Kidney tubule cell (primary cell): Measurements from ENCODE around the gene NPW.

Experiments
- DNase-seq: peaks from one replicate; pipeline ENCODE4 v3.0.0-alpha.2; 2018; ENCODE audit warnings: low spot score

The NPW gene

DNA sequence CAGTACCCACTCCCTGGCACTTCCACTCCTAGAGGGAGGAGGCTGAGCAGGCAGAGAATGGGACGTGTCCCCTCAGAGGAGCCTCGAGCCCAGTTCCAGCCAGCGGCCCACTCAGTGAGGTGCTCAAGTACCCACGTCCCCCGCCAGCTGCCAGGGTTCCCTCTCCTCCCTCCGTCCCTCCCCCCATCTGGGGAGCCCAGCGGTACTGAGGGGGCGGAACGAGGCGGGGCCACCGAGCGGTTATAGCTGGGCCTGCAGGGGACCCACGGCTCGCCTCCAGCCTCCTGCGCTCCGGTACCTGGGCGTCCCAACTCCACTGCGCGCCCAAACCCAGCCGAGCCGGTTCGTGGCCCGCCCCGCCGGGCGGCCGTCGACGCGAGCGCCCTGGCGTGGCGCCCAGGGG lies at the start of gene NPW:
Gene NPW, plus strand, starts transcription at position 268 of the 403 bp plus-strand sequence.
- DNase-seq = no peak

DNA sequence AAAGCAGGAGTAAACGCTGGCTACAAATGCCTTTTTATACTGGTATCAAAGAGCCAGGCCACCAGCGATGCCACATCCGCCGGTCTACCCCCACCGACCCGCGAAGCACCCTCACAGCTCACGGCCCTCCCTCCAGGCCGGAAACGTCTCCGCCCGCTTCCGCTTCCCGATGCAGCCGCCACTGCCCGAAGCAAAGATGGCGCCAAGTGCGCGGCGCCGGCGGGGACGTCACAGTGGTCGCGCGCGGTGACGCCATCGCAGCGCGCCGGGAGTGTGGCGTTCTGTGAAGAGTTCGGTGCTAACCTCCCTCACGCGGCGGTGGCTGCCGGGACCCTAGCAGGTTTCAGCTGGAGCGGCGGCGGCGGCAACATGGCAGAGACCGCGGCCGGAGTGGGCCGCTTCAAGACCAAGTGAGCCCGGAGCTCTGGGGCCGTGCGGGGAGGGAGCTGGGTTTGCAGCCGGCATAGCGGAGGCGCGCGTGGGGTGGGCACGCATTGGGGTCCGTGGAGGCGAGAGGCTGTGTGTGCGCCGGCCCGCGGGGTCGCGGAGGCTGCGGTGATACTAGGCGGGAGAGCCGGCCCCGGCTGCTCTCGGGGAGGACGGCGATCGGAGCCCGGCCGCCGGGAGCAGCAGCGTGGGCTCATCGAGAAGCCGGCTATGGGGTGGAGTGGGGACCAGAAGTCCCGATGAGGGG lies 47.6 kb upstream of the NPW start, which contains the start of gene TBL3:
Gene TBL3, plus strand, starts transcription at position 258 of the 694 bp plus-strand sequence. Its CDS starts 112 bp downstream, at position 370.
- peak; percentile 96 for DNase-seq

DNA sequence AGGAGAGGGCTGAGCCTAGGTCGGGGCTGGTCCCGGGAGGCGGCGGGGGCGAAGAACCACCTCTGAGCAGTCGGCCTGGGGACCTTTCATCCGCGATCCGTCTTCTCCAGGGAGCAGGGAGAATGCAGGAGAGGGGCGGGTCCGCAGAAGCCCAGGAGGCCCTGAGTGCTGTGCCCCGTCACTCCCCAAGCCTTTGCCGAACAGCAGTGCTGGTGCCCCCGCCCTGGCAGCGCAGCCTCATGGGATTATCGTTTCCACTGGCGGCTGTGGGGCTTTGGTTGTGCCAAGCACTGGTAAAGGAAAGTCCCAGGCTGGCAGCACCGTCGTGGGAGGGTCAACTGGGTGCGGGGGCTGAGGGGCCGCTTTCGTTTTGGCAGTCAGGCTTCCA lies 47.1 kb upstream of the NPW start:
- peak; percentile 39 for DNase-seq

DNA sequence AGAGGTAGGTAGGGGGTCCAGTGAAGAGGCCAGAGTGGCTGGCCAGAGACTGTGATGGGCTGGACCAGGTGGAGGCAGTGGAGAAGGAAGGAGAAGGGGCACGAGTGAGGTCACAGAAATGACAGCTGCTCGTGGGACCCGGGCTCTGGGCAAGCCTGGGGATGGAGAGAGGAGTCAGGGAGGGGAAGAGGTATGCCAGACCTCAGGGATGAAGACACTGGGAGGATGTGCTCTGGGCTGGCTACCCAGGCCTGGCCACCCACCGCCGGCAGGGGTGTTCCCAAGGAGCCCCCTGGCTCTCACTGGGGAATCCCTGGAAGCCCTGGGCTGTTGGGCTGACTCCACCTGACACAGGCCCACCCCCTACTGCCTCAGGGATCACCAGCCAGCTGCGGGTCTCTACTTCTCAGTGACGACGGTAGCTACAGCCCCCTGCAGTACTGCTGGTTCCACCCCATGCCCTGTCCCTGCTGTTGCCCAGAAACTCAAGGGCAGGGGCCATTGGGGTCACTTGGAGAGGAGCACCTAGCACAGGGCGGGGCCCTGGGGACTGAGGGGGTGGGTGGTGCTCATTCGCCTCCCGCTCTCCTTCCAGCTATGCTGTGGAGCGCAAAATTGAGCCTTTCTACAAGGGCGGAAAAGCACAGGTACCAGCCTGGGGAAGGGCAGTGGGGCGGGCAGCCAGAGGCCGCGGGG lies 46.0 kb upstream of the NPW start:
- DNase-seq = no peak

DNA sequence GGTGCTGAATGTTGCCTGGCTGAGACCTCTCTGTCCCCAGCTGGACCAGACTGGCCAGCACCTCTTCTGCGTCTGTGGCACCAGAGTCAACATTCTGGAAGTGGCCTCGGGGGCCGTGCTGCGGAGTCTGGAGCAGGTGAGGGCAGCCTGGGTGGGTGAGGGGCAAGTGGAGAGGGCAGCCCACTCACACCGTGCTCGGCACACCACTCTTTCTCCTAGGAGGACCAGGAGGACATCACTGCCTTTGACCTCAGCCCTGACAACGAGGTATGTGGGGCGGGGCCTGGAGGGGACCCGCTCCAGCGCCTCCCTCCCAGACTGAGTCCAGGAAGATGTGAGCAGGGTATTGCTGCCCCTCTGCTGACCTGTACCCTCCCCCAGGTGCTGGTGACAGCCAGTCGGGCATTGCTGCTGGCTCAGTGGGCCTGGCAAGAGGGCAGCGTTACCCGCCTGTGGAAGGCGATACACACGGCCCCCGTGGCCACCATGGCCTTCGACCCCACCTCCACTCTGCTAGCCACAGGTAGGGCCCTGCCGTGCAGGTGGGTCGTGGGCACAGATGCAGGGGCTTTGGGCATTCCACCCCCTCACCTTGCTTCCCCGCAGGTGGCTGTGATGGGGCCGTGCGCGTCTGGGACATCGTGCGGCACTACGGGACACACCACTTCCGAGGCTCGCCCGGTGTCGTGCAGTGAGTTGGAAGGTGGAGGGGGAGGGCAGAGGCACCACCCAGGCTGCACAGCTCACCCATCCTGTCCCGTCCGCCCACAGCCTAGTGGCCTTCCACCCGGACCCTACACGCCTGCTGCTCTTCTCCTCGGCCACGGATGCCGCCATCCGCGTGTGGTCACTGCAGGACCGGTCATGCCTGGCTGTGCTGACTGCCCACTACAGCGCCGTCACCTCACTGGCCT lies 45.2 kb upstream of the NPW start:
- DNase-seq = no peak

DNA sequence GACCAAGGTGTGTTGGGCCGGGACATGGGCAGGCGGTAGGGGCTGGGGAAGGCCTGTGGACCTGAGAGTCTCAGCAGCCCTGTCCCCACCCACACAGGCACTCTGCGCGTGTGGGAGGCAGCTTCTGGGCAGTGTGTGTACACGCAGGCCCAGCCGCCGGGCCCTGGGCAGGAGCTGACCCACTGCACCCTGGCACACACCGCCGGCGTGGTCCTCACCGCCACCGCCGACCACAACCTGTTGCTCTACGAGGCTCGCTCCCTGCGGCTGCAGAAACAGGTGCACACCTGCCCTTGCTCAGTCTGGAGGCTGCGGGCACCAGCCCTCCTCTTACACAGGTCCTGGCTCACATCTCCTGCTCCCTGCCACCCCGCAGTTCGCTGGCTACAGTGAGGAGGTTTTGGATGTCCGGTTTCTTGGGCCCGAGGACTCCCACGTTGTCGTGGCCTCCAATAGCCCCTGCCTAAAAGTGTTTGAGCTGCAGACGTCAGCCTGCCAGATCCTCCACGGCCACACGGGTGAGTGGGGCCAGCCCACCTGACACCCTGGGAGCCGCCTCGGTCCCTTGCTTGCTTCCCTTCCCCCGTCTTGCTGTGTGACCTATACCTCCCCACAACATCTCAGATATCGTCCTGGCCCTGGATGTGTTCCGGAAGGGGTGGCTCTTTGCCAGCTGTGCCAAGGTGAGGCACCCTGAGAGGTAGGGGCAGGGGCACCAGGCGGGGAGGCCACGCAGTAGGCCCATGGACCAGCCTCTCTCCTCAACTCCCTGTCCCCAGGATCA lies 44.0 kb upstream of the NPW start:
- DNase-seq = no peak

DNA sequence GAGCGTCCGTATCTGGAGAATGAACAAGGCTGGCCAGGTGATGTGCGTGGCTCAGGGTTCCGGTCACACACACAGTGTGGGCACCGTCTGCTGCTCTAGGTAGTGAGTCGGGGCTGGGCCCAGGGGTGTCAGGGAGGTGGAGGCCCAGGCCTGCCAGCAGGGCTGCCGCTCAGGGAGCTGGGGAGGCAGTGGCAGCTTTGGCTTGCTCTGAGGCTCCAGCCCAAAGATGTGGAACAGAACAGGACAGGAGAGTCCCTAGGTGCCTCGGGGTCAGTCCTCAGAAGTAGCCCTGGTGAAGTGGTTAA lies 43.4 kb upstream of the NPW start:
- DNase-seq = no peak

DNA sequence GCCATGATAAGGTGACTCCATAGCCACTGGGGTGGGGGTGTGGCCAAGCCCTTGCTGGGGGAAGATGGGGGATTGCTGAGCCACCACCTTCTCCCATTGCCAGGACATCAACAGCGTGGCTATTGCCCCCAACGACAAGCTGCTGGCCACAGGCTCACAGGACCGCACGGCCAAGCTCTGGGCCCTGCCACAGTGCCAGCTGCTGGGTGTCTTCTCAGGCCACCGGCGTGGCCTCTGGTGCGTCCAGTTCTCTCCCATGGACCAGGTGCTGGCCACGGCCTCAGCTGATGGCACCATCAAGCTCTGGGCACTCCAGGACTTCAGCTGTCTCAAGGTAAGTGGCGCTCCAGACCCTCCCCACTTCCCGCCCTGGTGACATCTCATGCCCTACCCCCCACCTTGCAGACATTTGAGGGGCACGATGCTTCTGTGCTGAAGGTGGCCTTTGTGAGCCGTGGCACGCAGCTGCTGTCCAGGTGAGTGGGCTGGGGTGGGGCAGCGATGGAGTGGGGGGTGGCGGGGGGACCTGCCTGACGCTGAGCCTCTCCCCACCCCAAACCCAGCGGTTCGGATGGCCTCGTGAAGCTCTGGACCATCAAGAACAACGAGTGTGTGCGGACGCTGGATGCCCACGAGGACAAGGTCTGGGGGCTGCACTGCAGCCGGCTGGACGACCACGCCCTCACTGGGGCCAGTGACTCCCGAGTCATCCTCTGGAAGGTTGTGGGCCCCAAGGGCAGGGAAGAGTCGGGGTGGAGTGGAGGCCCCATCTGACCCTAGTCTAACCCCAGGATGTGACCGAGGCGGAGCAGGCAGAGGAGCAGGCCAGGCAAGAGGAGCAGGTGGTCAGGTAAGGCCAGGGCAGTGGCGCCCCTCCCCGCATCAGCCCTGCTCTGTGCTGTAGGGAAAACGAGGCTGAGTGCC lies 42.4 kb upstream of the NPW start:
- no peak for DNase-seq

DNA sequence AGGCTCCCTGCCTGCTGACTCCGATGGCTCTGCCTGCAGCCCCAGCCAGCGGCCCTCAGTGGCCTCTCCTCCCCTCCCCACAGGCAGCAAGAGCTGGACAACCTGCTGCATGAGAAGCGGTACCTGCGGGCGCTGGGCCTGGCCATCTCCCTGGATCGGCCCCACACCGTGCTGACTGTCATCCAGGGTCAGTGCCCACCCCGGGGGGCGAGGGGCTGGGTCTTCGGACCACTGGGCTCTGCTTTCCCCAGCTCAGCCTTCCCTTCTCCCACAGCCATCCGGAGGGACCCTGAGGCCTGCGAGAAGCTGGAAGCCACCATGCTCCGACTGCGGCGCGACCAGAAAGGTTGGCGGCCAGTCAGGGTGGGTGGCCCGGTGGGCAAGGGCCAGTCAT lies 41.7 kb upstream of the NPW start:
- DNase-seq = no peak

DNA sequence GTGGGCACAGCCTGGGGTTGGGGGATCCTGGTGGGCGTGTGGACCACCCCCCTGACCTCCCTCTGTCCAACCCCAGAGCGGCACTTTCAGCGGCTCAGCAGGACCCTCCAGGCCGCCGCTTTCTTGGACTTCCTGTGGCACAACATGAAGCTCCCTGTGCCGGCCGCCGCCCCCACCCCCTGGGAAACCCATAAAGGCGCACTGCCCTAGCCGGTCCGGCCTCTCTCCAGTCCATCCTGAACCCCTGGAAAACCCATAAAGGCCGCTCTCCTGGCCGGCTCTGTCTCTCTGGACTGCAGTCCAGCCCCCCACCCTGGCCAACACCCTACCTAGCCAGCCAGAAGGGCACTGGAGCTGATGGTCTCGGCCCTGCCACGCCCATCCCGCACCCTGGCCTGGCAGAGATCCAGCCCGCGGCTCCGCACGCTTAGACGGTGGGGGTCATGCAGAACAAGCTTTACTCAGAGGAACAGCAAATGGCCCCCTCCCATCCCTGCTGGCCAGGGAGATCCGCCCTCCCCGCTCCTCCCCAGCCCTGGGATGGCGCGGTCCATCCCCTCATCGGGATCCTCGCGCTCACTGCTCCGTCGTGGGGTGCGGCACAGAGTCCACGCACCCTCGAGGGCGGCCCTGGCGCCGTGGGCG lies 41.0 kb upstream of the NPW start:
- no peak for DNase-seq

DNA sequence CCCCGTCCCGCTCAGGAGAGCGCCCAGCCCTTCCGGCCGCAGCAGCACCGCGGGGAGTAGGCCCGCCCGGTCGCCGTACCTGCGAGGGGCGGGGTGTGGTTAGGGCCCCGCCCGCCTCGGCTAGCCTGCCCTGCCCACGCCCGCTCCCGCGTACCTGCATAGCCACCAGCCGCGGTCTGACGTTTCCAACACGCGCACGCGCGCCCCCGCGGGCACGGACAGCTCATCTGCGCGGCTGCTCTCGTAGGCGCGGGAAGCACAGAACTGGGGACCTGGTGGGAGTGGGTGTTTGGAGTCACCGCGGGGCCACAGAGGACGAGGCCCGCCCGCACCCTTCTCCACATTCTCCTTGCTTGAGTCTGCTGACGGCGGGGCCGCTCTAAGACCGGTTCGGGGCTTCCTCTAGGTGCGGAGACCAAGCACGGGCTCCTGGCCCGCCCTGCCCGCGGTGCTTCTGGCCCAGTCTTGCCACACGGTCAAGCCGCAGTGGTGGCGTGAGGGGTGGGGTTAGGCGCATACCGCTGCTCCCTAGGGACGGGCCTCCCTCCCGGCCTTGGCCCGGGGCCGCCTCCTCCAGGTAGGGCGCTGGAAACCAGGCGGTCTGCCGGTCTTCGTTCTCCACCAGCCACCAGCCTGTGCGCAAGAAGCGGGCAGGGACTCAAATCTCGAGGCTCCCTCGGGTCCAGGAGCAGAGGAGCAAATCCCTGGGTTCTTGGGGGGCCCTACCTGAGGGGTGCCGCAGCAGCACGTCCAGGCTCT lies 40.1 kb upstream of the NPW start:
- peak; percentile 33 for DNase-seq

DNA sequence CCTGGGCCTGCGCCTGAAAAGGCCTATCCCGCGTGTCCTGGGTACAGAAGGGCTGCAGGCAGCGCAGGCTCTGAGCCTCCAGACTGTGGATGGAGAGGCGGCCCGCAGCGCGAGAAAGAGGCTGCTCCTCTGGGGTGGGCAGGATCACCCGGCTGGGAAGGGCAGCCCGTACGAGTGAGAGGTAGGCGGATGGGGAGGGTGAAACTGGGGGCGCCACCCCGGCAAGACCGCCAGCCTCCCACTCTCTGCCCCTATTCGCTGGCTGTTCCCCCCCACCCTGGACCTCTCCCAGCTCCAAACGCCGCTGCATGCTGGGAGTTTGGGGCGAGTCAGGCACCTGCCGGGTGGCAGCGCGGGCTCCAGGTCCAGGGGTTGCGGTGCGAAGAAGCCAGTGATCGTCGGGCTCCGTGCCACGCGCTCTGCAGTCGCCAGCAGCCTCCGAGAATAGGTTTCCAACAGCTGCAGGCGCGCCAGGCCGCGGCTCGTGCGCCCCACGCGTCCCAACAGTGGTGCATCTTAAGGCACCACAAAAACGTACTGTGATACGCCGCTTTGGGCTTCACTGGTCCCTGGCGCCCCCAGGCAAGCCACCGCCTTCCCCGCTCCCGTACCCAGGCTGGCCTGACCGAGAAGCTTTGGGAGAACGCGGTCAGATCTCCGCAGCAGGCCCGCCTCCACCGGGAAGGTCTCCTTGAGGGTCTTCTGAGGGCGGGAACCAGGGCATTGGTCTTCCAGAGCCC lies 39.4 kb upstream of the NPW start:
- no peak for DNase-seq

DNA sequence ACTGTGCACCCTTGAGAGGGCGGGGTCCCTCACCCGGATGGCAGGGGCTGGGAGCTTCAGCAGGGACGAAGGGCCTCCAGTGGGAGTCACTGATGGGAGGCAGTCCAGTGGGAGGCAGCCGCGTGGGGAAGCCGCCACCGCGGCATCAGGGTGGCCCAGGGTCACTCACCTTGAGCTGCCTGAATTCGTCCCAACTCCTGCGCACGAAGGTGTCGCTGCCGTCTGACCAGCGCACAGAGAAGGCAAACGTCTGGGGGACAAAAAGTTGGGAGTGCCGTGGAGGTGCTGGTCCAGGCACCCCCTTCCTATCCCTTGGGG lies 38.9 kb upstream of the NPW start:
- no peak for DNase-seq

DNA sequence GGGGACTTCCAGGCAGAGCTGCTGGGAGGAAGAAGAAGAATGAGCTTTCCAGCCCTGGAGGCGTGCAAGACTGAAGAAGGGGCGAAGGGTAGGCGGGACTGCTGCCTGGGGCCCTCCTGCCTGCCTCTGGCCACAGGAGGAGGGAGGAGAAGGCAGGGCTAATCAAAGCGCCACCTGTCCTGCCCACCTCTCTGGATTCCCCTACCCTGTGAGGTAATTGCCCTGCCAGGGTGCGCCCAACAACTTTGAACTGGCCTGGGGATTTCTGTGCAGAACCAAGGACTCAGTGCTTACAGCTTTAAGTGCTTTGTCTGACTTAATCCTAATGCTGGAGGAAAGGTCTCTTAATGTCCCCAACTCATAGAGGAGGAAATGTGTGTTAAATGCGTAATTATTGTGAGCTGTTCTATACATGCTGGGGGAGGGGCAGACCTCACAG lies 38.2 kb upstream of the NPW start, which contains the start of gene NOXO1:
Gene NOXO1, minus strand, starts transcription at position 72 of the 439 bp plus-strand sequence. CDS start 290 bp downstream, outside the sequence.
- no peak for DNase-seq

DNA sequence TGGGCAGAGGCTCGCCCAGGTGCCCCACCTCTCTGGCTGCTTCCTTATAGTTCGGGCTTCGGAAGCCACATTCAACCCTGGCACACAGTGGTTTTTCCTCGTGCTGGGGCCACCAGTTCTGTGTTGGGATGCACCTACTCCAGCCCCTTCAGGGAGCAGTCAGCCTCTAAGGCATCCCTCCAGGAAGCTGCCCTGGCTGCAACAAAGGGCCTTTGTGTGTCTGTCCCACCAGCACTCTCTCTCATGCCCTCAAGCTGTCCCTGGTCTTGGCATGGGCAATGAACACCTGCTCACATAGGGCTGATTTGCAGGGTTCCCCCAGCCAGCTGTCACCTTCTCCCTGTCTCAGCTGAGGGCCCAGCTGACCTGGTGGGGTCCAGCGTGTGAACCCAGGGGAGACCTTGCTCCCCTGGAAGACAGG lies 37.6 kb upstream of the NPW start:
- DNase-seq = peak; percentile 39

DNA sequence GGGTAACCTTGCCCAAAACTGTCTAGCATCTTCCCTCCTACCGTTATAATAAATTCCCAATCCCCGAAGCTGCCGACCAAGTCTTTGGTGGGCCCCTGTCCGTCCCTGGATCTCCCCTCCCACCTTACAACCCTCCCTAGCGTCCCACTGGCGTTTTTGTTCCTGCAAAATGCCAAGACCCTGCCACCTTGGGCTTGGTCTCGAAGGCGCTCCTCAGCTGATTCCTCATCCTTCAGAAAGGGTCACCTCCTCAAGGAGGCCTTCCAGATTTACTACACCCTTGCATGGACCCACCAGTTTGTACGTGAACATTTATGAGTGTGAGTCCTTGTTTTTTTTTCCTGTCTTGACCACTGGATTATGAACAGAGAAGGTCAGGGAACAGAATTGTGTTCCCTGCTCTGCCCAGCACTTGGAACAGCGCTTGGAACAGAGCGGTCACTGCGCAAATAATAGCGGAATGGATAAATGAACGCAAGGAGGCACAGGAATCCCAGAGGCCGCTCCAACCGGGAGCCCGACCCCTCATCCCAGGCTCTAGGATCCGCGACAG lies 36.5 kb upstream of the NPW start:
- no peak for DNase-seq

DNA sequence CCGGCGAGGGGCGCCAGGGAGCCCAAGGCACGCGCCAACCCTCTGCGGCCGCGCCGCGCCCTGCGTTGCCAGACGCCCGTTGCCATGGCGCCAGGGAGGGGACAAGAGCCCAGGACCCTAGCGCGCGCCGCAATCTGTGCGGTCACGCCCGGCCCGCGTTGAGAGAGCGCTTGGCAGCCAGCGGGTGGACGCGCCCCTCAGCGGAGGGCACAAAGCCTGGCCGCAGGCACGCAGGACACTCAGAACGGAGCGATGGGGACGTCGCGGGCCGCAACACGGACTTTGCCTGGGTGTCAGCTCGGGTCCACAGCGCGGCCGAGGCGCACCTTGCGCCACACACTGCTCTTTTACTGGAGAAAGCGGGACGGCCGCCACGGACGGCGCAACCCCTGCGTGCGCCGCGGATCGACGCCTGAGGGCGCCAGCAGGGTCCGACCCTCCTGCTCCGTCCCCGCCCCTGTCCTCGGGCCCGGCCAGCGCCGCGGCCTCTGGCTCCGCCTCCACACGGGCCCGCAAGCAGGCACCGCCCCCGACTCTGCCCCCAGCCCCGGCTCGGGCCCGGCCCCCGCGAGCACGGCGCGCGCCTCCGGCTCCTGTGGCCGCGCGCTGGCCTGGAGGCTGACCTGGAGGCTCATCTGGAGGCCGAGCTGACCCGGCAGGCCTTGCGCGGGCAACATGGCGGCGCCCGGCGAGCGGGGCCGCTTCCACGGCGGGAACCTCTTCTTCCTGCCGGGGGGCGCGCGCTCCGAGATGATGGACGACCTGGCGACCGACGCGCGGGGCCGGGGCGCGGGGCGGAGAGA lies 35.8 kb upstream of the NPW start, which contains the start of gene GFER:
Gene GFER, plus strand, starts transcription at position 650 of the 803 bp plus-strand sequence. Its CDS starts 26 bp downstream, at position 676.
- peak; percentile 94 for DNase-seq
